Measurements from ENCODE around the gene TMEM132D.

- no peak for TF ChIP-seq EZH2 (IDR thresholded peaks at IDR 0.05)
- TF ChIP-seq, protein P1, sequence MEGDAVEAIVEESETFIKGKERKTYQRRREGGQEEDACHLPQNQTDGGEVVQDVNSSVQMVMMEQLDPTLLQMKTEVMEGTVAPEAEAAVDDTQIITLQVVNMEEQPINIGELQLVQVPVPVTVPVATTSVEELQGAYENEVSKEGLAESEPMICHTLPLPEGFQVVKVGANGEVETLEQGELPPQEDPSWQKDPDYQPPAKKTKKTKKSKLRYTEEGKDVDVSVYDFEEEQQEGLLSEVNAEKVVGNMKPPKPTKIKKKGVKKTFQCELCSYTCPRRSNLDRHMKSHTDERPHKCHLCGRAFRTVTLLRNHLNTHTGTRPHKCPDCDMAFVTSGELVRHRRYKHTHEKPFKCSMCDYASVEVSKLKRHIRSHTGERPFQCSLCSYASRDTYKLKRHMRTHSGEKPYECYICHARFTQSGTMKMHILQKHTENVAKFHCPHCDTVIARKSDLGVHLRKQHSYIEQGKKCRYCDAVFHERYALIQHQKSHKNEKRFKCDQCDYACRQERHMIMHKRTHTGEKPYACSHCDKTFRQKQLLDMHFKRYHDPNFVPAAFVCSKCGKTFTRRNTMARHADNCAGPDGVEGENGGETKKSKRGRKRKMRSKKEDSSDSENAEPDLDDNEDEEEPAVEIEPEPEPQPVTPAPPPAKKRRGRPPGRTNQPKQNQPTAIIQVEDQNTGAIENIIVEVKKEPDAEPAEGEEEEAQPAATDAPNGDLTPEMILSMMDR (IDR thresholded peaks at IDR 0.05): no peak
Measured at GRCh38 chr12:129530984-129531383, 372.8 kb downstream of the TMEM132D start.
